HEK293T (cell line): ENCODE results near the gene BRPF3.

ENCODE experiments used
- CTCF ChIA-PET: fragments of 350-600 bp; formaldehyde crosslinking; extraction: SDS; loops from one replicate; lab custom pipeline; 2021; ENCODE audit warnings: antibody characterized with exemption, inconsistent platforms; lab: Yijun Ruan, JAX
- POLR2A ChIA-PET: fragments of 350-600 bp; formaldehyde crosslinking; extraction: SDS; loops from one replicate; lab custom pipeline; 2020; ENCODE audit warnings: antibody characterized with exemption, inconsistent platforms; lab: Yijun Ruan, JAX
- DNase-seq: peaks from one replicate; pipeline ENCODE4 v3.0.0; 2012; ENCODE audit warnings: mixed read lengths; ENCODE audit errors: extremely low spot score
- ARNT ChIP-seq: fragments of 450-650 bp; IDR thresholded peaks from 2 replicates; pipeline ENCODE4 v1.6.1; 2017; ENCODE audit warnings: mild to moderate bottlenecking
- BHLHE40 ChIP-seq: fragments of 450-650 bp; IDR thresholded peaks from 2 replicates; pipeline ENCODE4 v1.6.1; 2016; ENCODE audit warnings: mild to moderate bottlenecking, moderate library complexity, borderline replicate concordance
- CTBP1 ChIP-seq: fragments of 450-650 bp; IDR thresholded peaks from 2 replicates; pipeline ENCODE4 v1.6.1; 2016; ENCODE audit warnings: borderline replicate concordance
- ELF4 ChIP-seq: fragments of 450-650 bp; IDR thresholded peaks from 2 replicates; pipeline ENCODE4 v1.6.1; 2017; ENCODE audit warnings: antibody characterized with exemption
- FOXA1 ChIP-seq: fragments of 450-650 bp; IDR thresholded peaks from 2 replicates; pipeline ENCODE4 v1.6.1; 2016; ENCODE audit warnings: mild to moderate bottlenecking
- FOXK2 ChIP-seq: fragments of 450-650 bp; IDR thresholded peaks from 2 replicates; pipeline ENCODE4 v1.6.1; 2016; ENCODE audit warnings: mild to moderate bottlenecking
- FOXM1 ChIP-seq: fragments of 450-650 bp; IDR thresholded peaks from 2 replicates; pipeline ENCODE4 v1.6.1; 2017; ENCODE audit warnings: mild to moderate bottlenecking, borderline replicate concordance
- HDGF ChIP-seq: fragments of 450-650 bp; IDR thresholded peaks from 2 replicates; pipeline ENCODE4 v1.6.1; 2017; ENCODE audit warnings: antibody characterized with exemption, borderline replicate concordance
- L3MBTL2 ChIP-seq: fragments of 450-650 bp; conservative IDR thresholded peaks from 2 replicates; pipeline ENCODE4 v1.6.1; 2016; ENCODE audit warnings: mild to moderate bottlenecking
- LEF1 ChIP-seq: fragments of 450-650 bp; IDR thresholded peaks from 2 replicates; pipeline ENCODE4 v1.6.1; 2017; ENCODE audit warnings: mild to moderate bottlenecking, borderline replicate concordance
- NFRKB ChIP-seq: fragments of 450-650 bp; IDR thresholded peaks from 2 replicates; pipeline ENCODE4 v1.6.1; 2016; ENCODE audit warnings: mild to moderate bottlenecking, moderate library complexity
- SP1 ChIP-seq: fragments of 450-650 bp; IDR thresholded peaks from 2 replicates; pipeline ENCODE4 v1.6.1; 2017
- SUZ12 ChIP-seq: fragments of 450-650 bp; IDR thresholded peaks from 2 replicates; pipeline ENCODE4 v1.6.1; 2016; ENCODE audit warnings: mild to moderate bottlenecking
- TARDBP ChIP-seq: fragments of 450-650 bp; IDR thresholded peaks from 2 replicates; pipeline ENCODE4 v1.6.1; 2016
- ZNF384 ChIP-seq: fragments of 450-650 bp; IDR thresholded peaks from 2 replicates; pipeline ENCODE4 v1.6.1; 2016
- TF ChIP-seq, protein P1 (sequence below): fragments of 450-650 bp; IDR thresholded peaks from 2 replicates; pipeline ENCODE4 v1.6.1; 2016

Gene BRPF3

DNA sequence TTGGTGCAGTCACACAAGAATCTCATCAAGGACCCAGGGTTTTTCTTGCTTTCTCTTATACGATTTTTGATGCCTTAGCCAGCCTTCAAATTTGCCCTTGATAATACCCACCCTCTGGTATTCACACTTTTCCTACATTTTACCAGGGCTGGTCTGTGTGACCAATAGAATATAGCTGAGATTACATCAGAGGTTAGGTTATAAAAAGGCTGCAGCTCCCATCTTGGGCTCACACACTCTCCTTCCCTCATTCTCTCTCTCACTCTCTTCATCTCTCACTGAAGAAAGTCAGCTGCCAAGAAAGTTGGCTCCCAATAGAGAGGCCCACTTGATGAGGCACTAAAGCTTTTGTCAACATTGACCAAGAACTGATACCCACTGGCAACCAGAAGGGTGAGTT lies 69.2 kb downstream of the BRPF3 start:
- CTCF ChIA-PET = no interaction called here
- POLR2A ChIA-PET = no interaction called here
- DNase-seq = no peak
- TF ChIP-seq, protein P1, sequence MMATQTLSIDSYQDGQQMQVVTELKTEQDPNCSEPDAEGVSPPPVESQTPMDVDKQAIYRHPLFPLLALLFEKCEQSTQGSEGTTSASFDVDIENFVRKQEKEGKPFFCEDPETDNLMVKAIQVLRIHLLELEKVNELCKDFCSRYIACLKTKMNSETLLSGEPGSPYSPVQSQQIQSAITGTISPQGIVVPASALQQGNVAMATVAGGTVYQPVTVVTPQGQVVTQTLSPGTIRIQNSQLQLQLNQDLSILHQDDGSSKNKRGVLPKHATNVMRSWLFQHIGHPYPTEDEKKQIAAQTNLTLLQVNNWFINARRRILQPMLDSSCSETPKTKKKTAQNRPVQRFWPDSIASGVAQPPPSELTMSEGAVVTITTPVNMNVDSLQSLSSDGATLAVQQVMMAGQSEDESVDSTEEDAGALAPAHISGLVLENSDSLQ = no peak
- TF ChIP-seq ARNT (no peak), CTBP1 (no peak), HDGF (no peak), LEF1 (no peak), SUZ12 (no peak), FOXK2 (no peak), SP1 (no peak), NFRKB (no peak), TARDBP (no peak), L3MBTL2 (no peak), ZNF384 (no peak), FOXM1 (no peak), BHLHE40 (no peak), FOXA1 (no peak)

DNA sequence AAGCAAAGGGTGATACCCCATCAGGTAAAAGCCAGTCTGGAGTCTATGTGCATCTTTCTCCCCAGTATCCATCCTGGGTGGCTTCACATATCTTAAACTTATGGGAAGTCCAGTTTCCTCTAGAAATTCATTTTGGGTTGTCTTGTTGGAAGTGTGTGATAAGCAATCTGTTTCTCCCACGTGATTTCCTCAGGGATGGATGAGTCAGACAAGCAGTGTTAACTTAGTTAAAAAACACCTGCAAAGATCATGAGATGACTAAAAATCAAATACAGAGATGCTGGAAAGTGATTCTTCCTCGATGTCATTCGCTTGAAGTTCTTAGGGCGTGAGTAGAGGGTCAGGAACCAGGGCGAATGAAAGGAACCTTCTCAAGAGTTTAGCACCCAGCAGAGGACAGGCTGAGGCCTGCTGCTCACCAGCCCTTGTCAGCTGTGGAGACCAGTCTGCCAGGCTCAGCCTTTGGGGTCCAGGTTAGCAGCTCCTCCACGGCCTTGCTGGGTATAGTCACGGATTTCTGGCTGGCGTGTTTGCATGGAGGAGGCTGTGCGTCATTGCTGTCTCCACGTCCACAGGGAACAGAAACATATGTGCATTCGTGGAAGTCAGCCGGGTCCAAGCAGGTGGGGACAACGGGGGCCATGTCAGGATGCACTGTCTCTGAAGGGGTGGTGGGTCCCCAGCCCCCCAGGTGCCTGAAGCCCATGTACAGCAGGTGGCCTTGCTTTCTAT lies 70.5 kb downstream of the BRPF3 start:
- ChIA-PET CTCF (no interaction called here), POLR2A (no interaction called here)
- DNase-seq = no peak
- TF ChIP-seq L3MBTL2 (no peak), ELF4 (no peak), HDGF (no peak), CTBP1 (no peak), BHLHE40 (no peak), LEF1 (no peak), ARNT (no peak), FOXA1 (no peak), TARDBP (no peak), FOXK2 (no peak), SP1 (no peak)
- TF ChIP-seq, protein P1 = no peak

DNA sequence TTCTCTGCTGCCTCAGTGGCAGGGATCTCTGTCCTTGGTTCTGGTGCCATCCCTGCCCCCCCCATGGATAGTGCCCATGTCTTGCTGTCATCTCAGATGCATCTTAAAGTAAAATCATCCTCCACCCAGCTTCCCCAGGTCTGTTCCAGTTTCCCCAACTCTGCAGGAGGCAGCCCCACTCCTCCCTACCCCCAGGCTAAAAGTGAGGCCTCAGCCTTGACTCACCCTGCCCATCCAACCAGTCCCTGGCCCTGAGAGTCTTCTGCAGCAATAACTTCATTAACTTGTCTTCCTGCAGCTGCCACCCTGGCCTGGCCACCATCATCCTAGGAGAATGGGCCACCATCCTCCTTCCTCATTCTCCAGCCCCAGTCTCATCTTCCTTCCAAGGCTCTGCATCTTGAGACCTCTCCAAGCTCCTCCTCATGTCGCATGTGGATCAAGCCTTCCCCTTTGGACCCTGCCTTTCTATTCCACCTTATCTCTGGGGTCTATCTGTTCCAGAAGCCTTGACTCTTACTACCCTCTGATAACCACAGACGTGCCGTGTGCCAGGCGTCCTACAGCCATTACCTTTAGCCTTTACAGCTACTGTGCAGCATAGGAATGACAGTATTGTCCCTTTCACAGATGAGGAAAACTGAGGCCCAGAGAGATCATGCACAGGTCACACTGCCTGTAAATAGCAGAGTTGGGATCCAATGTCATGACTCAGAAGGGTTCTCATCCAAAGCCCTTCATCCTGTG lies 71.4 kb downstream of the BRPF3 start:
- CTCF ChIA-PET = no interaction called here
- no peak for DNase-seq
- TF ChIP-seq FOXM1 = no peak
- TF ChIP-seq TARDBP = no peak
- TF ChIP-seq SP1 = no peak
- no peak for TF ChIP-seq L3MBTL2
- TF ChIP-seq LEF1 = no peak
- TF ChIP-seq ARNT = no peak
- TF ChIP-seq NFRKB = no peak
- TF ChIP-seq, protein P1 = no peak
- TF ChIP-seq FOXA1 = no peak
- TF ChIP-seq ZNF384 = no peak
- TF ChIP-seq CTBP1 = no peak
- no peak for TF ChIP-seq HDGF
- no peak for TF ChIP-seq BHLHE40
- TF ChIP-seq FOXK2 = no peak
- no peak for TF ChIP-seq SUZ12
- no peak for TF ChIP-seq ELF4
- POLR2A ChIA-PET = no interaction called here

DNA sequence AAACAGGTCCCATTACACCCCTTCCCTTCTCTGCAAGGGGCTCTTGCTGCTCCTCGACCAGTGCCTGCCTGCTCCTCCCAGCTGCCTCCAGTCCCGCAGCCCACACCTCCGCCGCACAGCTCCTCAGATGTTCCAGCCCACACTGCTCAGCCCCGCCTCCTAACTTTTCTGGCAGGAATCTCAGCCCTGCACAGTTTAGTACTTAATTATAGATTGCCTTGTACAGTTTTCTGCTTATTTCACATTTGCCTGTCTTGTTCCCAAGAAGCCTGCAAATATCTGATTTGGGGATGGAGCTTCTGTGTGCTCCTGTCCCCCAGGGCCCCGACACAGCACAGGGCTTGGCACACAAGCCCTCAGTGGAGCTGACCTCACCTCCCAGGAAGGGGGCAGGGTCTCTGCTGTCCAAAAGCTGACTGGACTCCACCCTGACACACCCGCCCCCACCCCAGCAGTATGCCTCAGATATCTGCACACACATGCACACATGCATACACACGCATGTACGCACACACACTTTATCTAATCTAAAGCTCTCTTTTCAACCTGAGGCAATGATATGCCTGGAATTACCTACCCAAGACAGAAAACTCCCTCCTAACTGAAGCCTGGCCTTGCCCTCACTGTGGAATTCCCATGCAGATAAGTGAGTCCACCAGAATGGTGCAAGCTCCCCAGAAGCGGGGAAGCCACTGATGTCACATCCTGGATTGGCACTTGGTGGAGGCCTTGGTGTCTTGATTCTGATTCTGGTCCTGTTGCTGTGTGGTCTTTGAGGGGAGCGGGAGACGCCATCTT lies 72.1 kb downstream of the BRPF3 start:
- DNase-seq = no peak
- ChIA-PET POLR2A (no interaction called here), CTCF (no interaction called here)

More for the DNA sequence above, 72.1 kb downstream of the BRPF3 start:
- TF ChIP-seq FOXM1 (no peak), SUZ12 (no peak), ARNT (no peak), CTBP1 (no peak), ZNF384 (no peak), FOXK2 (no peak), ELF4 (no peak), NFRKB (no peak), L3MBTL2 (no peak), FOXA1 (no peak), TARDBP (no peak), SP1 (no peak), HDGF (no peak), LEF1 (no peak), BHLHE40 (no peak)
- TF ChIP-seq, protein P1 = no peak
